ENCODE measurements around the gene LGALS3BP.

Gene LGALS3BP

GRCh38 chr17:78999056-78999768 lies 19.5 kb upstream of the LGALS3BP start:
- no peak for DNase-seq (ENCODE audit: low read depth in 2 of 2)

- DNase-seq (ENCODE audit: low read depth in 2 of 2), result no peak
Observed at GRCh38 chr17:78998311-78999055, 18.8 kb upstream of the LGALS3BP start.

GRCh38 chr17:78997881-78998280 lies 18.2 kb upstream of the LGALS3BP start:
- DNase-seq (ENCODE audit: low read depth in 2 of 2), result no peak

- no peak for DNase-seq (ENCODE audit: low read depth in 2 of 2)
Observed at GRCh38 chr17:78997231-78997741, 17.6 kb upstream of the LGALS3BP start.

- no peak for DNase-seq (ENCODE audit: low read depth in 2 of 2)
Observed at GRCh38 chr17:78996781-78997201, 17.1 kb upstream of the LGALS3BP start.

GRCh38 chr17:78995761-78996451 lies 16.2 kb upstream of the LGALS3BP start:
- no peak for DNase-seq (ENCODE audit: low read depth in 2 of 2)

- DNase-seq (ENCODE audit: low read depth in 2 of 2), result no peak
Observed at GRCh38 chr17:78995022-78995760, 15.5 kb upstream of the LGALS3BP start.

- no peak for DNase-seq (ENCODE audit: low read depth in 2 of 2)
Observed at GRCh38 chr17:78993981-78994671, 14.4 kb upstream of the LGALS3BP start.

GRCh38 chr17:78993241-78993956 lies 13.7 kb upstream of the LGALS3BP start:
- DNase-seq (ENCODE audit: low read depth in 2 of 2), result peak; percentile 42 to 53

- DNase-seq (ENCODE audit: low read depth in 2 of 2), result no peak
Observed at GRCh38 chr17:78992542-78993212, 13.0 kb upstream of the LGALS3BP start.

- DNase-seq (ENCODE audit: low read depth in 2 of 2), result no peak
Observed at GRCh38 chr17:78991906-78992532, 12.3 kb upstream of the LGALS3BP start.

GRCh38 chr17:78991017-78991738 lies 11.5 kb upstream of the LGALS3BP start:
- DNase-seq (ENCODE audit: low read depth in 2 of 2), result no peak

- DNase-seq (ENCODE audit: low read depth in 2 of 2), result no peak
Observed at GRCh38 chr17:78990349-78991016, 10.8 kb upstream of the LGALS3BP start.

GRCh38 chr17:78988152-78988551 lies 8.4 kb upstream of the LGALS3BP start:
- DNase-seq (ENCODE audit: low read depth in 2 of 2), result no peak

GRCh38 chr17:78986649-78987328 lies 7.1 kb upstream of the LGALS3BP start:
- DNase-seq (ENCODE audit: low read depth in 2 of 2), result no peak

GRCh38 chr17:78986048-78986648 lies 6.4 kb upstream of the LGALS3BP start:
- DNase-seq (ENCODE audit: low read depth in 2 of 2), result no peak

- no peak for DNase-seq (ENCODE audit: low read depth in 2 of 2)
Observed at GRCh38 chr17:78985395-78985794, 5.7 kb upstream of the LGALS3BP start.

Measured in stimulated activated CD8-positive, alpha-beta memory T cell treated with anti-CD3 and anti-CD28 coated beads, Interleukin-2, amount 100 ng/mL, for 48 hours (primary cell).